Thyroid gland (tissue), 4 donors: ENCODE results near the gene SMKR1. TPM values are rescaled to one million over a fixed set of nuclear protein-coding genes. Genes with fewer than 3 reads are reported as not detected.

Experiments used
- DNase-seq, 2 donors: peaks; one replicate each; pipeline ENCODE4 v3.0.0-alpha.2; 2019
- H3K27ac ChIP-seq, 3 donors: fragments of 200-600 bp; sonication (generic); 1 replicate in 2 of 3; 2 replicates in 1 of 3; pipeline ENCODE4 v1.5.1; 2016 to 2019; ENCODE audit warnings: mild to moderate bottlenecking in 1 of 3, moderate library complexity in 1 of 3
- H3K27me3 ChIP-seq: fragments of 200-600 bp; sonication (generic); one replicate; pipeline ENCODE4 v1.5.1; 2019
- H3K36me3 ChIP-seq, 2 donors: fragments of 200-600 bp; sonication (generic); one replicate each; pipeline ENCODE4 v1.5.1; 2016 to 2019
- H3K4me1 ChIP-seq, 2 donors: fragments of 200-600 bp; sonication (generic); one replicate each; pipeline ENCODE4 v1.5.1; 2017 to 2019
- H3K4me3 ChIP-seq, 3 donors: fragments of 200-600 bp; sonication (generic); replicated peaks in 1 of 3; 1 replicate in 2 of 3; 2 replicates in 1 of 3; pipeline ENCODE4 v1.5.1; 2016; ENCODE audit warnings: mild to moderate bottlenecking in 1 of 3
- H3K9me3 ChIP-seq: fragments of 200-600 bp; sonication (generic); one replicate; pipeline ENCODE4 v1.5.1; 2017
- CTCF ChIP-seq, 6 experiments: fragments of 200-600 bp in 3 of 6; fragments of 450-650 bp in 3 of 6; sonication (generic) in 3 of 6; IDR thresholded peaks; one replicate each; pipeline ENCODE4 v1.5.1; 2016 to 2019; ENCODE audit warnings: antibody characterized with exemption in 6 of 6, mild to moderate bottlenecking in 2 of 6, inconsistent platforms in 1 of 6, moderate library complexity in 1 of 6
- POLR2A ChIP-seq, 2 donors: fragments of 450-650 bp; IDR thresholded peaks; one replicate each; pipeline ENCODE4 v1.6.1; 2017; ENCODE audit warnings: antibody characterized with exemption in 2 of 2, mild to moderate bottlenecking in 2 of 2, moderate library complexity in 1 of 2
- WGBS, 2 donors: methylation state at CpG; one replicate each; pipeline ENCODE4 v1.1.5; 2017; 5-methylcytosine and 5-hydroxymethylcytosine counted together
- intact Hi-C: fragments of 100-400 bp; cut with DNase I; formaldehyde crosslinking; loops from one replicate; pipeline ENCODE4 v1.15.1; 2023
- small RNA-seq: library from RNA; depleted of rRNA; stranded (forward); fragments of <200 nt; gene quantifications from one replicate; pipeline ENCODE3, GENCODE V24; 2016
- total RNA-seq, 4 donors: library from RNA; depleted of rRNA; stranded (reverse); fragments of >200 nt; gene quantifications; one replicate each; pipeline ENCODE4 v1.2.3, GENCODE V29; 2016

The SMKR1 gene
- total RNA-seq, 4 donors from 2014 or later, result 0.56 to 2.7 (median 1.1) TPM

GRCh38 chr7:129559564-129559963, 57.2 kb downstream of the SMKR1 start:
- no peaks in the 10 kb centered on the region for H3K9me3 ChIP-seq
- no peak overlapping the region for H3K4me3 ChIP-seq
- 66 to 70% methylated on average over 8 of the region's 8 CpGs for WGBS, 2 donors
- H3K27ac ChIP-seq, result no peak overlapping the region
- H3K4me1 ChIP-seq, result no peaks in the 10 kb centered on the region
- H3K36me3 ChIP-seq, result no peaks in the 10 kb centered on the region
- TF ChIP-seq CTCF (IDR thresholded peaks at IDR 0.05) (no peak), POLR2A (IDR thresholded peaks at IDR 0.05) (no peak)
- intact Hi-C loops, result no loop called here
- no peaks in the 10 kb centered on the region for H3K27me3 ChIP-seq
- no peak for DNase-seq

- Histone ChIP-seq H3K27ac (no peak overlapping the region), H3K4me3 (no peak overlapping the region), H3K4me1 (no peaks in the 10 kb centered on the region), H3K9me3 (no peaks in the 10 kb centered on the region), H3K36me3 (no peaks in the 10 kb centered on the region), H3K27me3 (no peaks in the 10 kb centered on the region)
- 63 to 64% methylated on average over 5 of the region's 5 CpGs for WGBS, 2 donors
- intact Hi-C loops, result no loop called here
- no peak for DNase-seq
- TF ChIP-seq POLR2A (IDR thresholded peaks at IDR 0.05) (no peak), CTCF (IDR thresholded peaks at IDR 0.05) (no peak)
Measured at GRCh38 chr7:129560831-129561230, 58.5 kb downstream of the SMKR1 start.

GRCh38 chr7:129561677-129562359, 59.5 kb downstream of the SMKR1 start:
- Histone ChIP-seq H3K4me1 (no peaks in the 10 kb centered on the region), H3K4me3 (no peak overlapping the region), H3K9me3 (no peaks in the 10 kb centered on the region), H3K36me3 (no peaks in the 10 kb centered on the region), H3K27me3 (no peaks in the 10 kb centered on the region), H3K27ac (no peak overlapping the region)
- TF ChIP-seq CTCF (IDR thresholded peaks at IDR 0.05), result no peak
- TF ChIP-seq POLR2A (IDR thresholded peaks at IDR 0.05), result no peak
- no peak for DNase-seq
- 54 to 66% methylated on average over 12 of the region's 12 CpGs for WGBS, 2 donors
- intact Hi-C loops, result no loop called here

Small RNA genes lying within 50 kb of the gene (small RNA-seq; reads per million reads assigned to genes)
- gene RNU1-72P (not detected), gene SNRPGP3 (not detected)

Other genes with a start within 250 kb of the SMKR1 start
- under 1 TPM; 0.22 to 0.94 (median 0.54) TPM for gene STRIP2, start 68.1 kb upstream of the SMKR1 start, total RNA-seq
- 10 to 100 TPM; 16.9 to 37.1 (median 27.0) TPM for gene NRF1, start 109.2 kb downstream of the SMKR1 start, total RNA-seq